ENCODE data around the gene SNRPA.
"Not testable (repeated sequence)": the region's sequence is repeated elsewhere in the genome, so short reads cannot be mapped to it uniquely, and the experiment has no call there.

SNRPA gene

DNA sequence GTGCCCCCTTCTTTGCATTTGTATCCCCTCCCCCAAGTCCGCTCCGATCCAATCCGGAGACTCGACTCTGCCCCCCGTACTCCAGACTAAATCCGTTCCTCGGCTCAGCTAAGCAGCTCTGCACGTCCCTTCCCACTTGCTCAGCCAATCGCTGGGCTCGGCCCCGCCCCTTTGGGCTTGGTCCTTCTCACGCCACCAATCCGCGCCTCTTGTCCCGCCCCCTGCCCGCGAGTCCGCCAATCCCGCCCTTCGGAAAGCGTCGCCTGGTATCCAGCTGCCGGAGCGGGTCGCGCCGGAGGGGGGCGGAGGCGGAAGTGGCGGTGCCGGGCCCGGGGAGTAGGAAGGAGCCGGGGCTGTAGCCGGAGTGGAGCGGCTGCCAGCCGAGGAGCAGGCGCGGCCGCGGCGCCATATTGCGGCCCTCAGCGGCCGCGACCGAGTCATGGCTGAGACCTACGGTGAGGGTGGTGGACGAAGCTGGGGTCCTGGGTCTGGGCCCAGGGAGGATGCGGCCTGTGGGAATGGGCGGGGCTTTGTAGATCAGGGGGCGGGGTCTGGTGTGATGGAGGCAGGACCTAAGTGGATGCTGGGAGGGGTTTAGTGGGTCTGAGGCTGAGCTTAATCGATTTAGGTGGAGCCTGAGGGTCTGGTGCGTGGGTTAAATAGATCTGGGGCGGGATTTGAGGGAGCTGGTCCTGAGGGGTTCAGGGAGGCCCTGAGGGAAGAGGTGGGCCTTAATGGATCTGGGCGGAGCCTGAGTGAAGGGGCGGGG, 27.1 kb downstream of the SNRPA start, which contains the start of gene RAB4B:
Gene RAB4B (plus strand): TSS at position 311 of the 769 bp plus-strand sequence. CDS start 129 bp downstream, at position 440.
- peak; percentile 93 for DNase-seq

DNA sequence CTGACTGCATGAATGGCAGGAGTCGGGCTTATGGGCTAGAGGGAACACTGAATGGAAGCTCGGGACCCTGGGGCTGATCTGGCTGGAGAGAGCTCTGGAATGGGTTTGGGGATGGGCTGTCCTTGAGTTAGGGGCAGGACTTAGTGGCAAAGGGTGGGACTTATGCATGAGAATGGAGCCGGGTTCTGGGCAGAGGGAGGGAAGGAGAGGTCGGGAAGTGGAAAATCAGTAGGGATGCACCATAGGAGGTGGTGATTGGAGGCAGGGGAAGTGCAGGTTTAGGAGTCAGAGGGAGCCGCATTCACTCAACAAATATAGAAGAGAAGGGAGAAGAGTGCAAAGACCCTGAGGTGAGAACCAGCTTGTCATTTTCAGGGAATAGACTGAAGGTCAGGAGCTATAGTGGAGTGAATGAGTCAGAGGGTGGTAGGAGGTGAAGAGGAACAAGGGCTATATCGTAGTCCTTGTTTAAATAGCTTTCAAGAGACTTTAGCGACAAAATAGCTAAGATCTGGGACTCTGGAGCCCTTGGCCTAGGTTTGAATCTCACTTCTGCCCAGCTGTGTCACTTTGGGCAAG, 27.8 kb downstream of the SNRPA start:
- DNase-seq: no peak

DNA sequence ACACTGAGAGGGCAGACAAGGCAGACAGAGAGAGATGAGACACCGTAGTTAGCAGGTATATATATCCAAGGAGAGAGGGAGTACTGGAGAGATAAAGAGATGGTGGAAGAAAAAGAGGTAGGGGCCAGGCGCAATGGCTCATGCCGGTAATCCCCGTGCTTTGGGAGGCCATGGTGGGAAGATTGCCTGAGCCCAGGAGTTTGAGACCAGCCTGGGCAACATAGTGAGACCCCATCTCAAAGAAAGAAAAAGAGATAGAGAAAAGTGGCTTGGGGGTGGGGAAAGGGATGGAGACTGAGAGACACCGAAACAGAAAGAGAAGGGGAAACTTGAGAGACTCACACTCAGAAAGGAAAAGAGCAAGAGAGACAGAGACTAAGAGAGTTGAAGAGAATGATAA, 29.6 kb downstream of the SNRPA start:
- DNase-seq: no peak

GRCh38 chr19:40781140-40781539, 30.1 kb downstream of the SNRPA start:
- DNase-seq: no peak

GRCh38 chr19:40783711-40784110, 32.7 kb downstream of the SNRPA start:
- no peak for DNase-seq

DNA sequence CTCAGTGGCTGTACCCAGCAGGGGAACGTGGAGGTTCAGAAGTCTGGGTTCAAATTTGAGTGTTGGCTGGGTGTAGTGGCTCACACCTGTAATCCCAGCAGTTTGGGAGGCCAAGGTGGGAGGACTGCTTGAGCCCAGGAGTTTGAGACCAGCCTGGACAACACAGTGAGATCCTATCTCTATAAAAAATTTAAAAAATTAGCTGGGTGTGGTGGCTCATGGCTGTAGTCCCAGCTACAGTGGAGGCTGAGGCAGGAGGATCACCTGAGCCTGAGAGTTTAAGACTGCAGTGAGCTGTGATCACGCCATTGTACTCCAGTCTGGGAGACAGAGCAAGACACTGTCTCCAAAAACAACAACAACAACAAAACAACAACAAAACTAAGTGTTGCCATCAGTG, 33.1 kb downstream of the SNRPA start:
- not testable (repeated sequence) for DNase-seq

DNA sequence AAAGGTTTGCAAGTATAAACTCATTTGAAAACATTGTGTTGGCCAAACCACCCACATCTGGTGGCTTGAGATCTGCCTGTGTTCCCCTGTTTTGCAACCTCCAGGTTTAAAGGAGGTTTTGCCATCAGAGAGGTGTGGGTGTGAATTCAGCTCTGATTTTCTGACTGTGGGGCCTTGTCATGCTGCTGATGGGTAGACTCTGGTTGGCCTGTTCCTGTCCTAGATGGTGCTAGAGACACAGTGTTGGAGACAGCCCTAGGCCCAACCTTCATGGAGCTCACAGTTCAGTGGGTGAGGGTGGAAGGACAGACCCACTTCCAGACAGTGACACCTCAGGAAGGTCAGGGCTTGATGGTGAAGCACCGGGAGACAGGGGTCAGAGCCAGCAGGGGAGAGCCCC, 34.5 kb downstream of the SNRPA start:
- no peak for DNase-seq

GRCh38 chr19:40786060-40787037, 35.3 kb downstream of the SNRPA start:
- no peak for DNase-seq

GRCh38 chr19:40791349-40791748, 40.3 kb downstream of the SNRPA start:
- no peak for DNase-seq

- no peak for DNase-seq
These were observed 41.0 kb downstream of the SNRPA start for GRCh38 chr19:40791996-40792395.

DNA sequence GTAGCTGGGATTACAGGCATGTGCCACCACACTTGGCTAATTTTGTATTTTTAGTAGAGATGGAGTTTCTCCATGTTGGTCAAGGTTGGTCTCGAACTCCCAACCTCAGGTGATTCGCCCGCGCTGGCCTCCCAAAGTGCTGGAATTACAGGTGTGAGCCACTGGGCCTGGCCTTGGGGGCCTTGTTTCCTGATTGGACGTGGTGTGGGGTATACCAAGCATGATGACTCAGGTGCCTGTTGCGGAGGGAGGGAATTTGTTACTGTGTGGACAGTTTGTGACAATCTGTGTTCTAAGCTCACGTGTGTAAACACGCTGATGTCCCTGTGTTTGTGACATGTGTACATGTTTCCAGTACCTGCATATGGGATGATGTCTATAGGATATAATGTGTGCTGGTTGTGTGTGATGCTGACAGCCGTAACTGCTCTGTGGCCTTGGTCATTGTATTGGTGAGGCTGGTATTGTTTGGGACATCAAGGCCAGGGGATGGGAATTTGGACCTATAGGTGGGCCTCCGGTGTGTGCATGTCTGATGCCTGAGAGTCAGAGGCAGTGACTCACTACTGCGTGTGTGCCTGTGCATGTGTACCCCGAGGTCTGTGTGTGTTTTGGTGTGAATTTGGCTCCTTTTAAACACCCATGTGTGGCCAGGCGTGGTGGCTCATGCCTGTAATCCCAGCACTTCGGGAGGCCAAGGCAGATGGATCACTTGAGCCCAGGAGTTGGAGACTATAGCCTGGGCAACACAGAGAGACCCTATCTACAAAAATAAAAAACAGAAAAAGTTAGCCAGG, 46.4 kb downstream of the SNRPA start:
- DNase-seq: no peak

- DNase-seq: peak; percentile 12
These were observed 47.1 kb downstream of the SNRPA start for GRCh38 chr19:40797963-40798682.

DNA sequence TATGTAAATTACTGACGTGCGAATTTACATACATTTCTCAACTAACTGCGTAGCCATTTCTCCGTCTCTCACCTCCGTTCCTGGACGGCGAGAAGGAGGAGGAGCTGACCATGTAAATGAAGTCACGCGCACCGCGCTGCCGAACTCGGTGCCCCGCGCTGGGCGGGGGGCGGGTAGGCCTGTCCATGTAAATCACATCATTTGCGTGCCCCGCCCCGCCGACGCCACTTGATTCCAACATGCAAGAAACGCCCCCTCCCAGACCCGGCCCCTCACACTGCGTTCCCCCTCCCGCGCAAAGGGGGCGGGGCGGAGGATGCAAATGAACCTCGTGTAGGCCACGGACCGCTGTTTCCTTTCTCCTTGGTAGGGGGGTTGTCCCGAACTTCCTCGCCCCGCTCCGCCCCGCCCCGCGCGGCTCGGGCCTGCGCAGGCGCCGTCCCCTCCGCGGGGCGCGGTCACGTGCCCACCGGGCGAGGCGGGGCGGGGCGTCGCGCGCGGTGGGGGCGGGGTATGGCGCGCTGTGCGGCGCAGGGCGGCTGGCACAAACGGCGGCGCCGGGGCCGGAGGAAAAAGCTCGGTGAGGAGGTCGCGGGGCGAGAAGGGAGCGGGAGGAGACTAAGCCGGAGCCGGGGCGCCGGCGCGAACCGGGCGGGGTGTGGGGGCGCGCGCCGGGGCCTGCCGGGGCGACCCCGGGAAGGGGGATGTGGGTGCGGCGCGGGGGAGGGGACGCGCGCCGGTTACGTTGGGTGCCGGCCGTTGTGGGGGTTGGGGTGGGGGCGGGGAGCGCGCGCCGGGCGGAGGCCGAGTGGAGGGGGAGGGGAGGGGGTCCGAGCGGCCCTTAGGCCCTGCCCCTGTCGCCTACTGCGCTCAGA, 47.9 kb downstream of the SNRPA start, which contains the start of gene EGLN2:
Gene EGLN2 (plus strand): TSS at position 509 of the 875 bp plus-strand sequence. CDS start 1,382 bp downstream, outside the sequence.
- DNase-seq: peak; percentile 88

DNA sequence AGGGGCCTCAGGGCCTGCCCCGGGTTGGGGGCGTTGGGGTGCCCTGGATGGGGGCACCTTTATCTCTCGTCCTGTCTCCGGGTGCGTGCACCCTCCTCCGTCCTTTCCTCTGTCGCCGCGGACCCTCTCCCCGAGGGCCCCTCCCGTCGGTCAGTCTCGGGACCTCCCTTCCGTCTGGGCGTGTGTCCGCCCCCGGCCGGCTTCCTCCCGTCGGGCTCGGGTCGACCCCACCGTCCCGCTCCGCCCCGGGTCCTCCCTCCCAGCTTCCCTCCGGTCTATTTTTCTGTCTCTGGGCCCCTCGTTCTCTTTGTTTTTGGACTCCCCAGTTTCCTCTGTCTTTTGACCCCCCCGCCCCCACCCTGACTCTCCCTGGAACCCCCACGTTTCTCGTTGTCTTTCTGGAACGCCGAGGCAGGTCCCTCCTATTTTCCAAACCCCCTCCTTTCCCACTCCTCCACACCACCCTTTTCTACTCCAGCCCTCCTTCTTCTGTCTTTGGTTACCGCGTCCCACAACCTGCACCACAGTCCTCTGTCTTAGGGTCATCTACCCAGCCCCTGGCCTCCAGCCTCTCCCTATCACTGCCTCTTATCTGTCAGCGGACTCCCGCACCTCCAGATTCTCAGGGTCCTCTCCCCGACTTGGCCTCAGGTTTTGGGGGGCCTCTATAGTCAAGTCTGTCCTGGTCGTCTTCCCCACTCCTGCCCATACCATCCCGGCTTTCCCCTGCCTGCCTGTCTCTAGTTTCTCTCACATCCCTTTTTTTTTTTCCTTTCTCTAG, 48.7 kb downstream of the SNRPA start:
- no peak for DNase-seq

- no peak for DNase-seq
These were observed 49.5 kb downstream of the SNRPA start for GRCh38 chr19:40800339-40800996.

DNA sequence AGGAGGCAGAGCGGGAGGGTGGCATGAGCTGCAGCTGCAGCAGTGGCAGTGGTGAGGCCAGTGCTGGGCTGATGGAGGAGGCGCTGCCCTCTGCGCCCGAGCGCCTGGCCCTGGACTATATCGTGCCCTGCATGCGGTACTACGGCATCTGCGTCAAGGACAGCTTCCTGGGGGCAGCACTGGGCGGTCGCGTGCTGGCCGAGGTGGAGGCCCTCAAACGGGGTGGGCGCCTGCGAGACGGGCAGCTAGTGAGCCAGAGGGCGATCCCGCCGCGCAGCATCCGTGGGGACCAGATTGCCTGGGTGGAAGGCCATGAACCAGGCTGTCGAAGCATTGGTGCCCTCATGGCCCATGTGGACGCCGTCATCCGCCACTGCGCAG, 50.0 kb downstream of the SNRPA start:
- DNase-seq: no peak

DNA sequence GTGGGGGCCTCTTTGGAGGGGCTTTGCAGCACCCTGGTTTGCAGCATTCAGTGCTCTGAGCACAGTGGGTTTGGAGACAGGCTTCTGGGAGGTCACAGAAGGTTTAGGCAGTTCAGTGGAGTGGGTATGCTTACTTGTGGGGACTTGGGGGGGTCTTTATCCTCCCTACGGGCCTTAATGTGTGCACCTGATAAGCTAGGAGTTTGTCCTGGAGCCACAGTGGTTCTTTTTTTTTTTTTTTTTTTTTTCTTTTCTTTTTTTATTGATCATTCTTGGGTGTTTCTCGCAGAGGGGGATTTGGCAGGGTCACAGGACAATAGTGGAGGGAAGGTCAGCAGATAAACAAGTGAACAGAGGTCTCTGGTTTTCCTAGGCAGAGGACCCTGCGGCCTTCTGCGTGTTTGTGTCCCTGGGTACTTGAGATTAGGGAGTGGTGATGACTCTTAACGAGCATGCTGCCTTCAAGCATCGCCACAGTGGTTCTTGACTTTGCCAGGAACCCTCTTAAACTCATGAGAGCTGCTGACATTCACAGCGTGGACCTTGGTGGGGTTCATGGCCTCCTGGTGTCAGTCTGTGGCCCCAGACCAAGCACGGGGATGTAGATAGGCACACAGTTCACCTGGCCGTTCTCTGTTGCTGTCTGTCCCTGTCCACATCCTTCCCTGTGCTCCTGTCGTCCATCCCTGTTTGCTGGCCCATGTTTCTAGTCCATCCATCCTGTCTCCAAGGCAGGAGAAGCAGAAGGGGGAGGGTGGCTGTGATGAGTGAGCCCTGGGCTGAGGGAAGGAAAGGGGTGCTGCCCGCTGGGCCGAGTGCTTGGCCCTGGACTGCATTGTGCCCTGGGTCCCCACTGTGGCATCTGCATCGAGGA, 50.7 kb downstream of the SNRPA start:
- no peak for DNase-seq

Data from KG1 (cell line).